ENCODE data around the gene GAN.

Gene GAN

DNA sequence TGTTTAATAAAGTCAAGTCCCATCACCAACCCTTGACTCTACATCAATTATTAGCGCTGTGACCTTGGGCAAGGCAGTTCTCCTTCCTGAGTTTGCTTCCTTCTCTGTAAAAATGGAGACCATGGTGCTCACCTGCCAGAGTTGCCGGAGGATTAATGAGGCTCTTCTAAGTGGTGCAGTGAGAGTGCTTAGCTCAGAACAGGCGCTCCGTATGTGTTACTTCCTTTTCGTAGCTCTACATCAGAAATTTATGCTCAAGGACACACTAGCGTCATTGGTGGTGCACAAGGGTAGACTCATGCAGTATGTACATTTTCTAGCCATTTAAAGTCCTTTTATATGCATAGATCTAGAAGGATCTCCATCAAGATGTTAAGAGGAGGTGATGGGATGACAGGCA is 112.5 kb downstream of the GAN start:
- no peaks in the 10 kb centered on the region for H3K36me3 ChIP-seq (replicated peaks; ENCODE audit: insufficient read depth, low read length)
- H3K79me2 ChIP-seq (ENCODE audit: low read length): no peaks in the 10 kb centered on the region
- no peak overlapping the region for H2AFZ ChIP-seq (ENCODE audit: low read length)
- H3K9me3 ChIP-seq (replicated peaks; ENCODE audit: insufficient read depth, low read length): no peaks in the 10 kb centered on the region
- no peaks in the 10 kb centered on the region for H3K9me2 ChIP-seq (replicated peaks; ENCODE audit: insufficient read depth, low read length)
- no peak overlapping the region for H3K9ac ChIP-seq (ENCODE audit: low read length)
- no peak overlapping the region for H3K27ac ChIP-seq (ENCODE audit: low read length)
- no peaks in the 10 kb centered on the region for H4K20me1 ChIP-seq (ENCODE audit: insufficient read depth, low read length)
- TF ChIP-seq, protein P1, sequence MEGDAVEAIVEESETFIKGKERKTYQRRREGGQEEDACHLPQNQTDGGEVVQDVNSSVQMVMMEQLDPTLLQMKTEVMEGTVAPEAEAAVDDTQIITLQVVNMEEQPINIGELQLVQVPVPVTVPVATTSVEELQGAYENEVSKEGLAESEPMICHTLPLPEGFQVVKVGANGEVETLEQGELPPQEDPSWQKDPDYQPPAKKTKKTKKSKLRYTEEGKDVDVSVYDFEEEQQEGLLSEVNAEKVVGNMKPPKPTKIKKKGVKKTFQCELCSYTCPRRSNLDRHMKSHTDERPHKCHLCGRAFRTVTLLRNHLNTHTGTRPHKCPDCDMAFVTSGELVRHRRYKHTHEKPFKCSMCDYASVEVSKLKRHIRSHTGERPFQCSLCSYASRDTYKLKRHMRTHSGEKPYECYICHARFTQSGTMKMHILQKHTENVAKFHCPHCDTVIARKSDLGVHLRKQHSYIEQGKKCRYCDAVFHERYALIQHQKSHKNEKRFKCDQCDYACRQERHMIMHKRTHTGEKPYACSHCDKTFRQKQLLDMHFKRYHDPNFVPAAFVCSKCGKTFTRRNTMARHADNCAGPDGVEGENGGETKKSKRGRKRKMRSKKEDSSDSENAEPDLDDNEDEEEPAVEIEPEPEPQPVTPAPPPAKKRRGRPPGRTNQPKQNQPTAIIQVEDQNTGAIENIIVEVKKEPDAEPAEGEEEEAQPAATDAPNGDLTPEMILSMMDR (IDR thresholded peaks at IDR 0.05; ENCODE audit: low read length): no peak
- TF ChIP-seq EZH2phosphoT487 (IDR thresholded peaks at IDR 0.05; ENCODE audit: low read length): no peak
- TF ChIP-seq EZH2 (optimal IDR thresholded peaks at IDR 0.05; ENCODE audit: low read depth, low read length): no peak
- no peaks in the 10 kb centered on the region for H3K27me3 ChIP-seq (replicated peaks; ENCODE audit: insufficient read depth, low read length)
- peaks cover 19% of the 10 kb centered on the region for H3K4me1 ChIP-seq (ENCODE audit: low read length)
- no peak overlapping the region for H3K4me3 ChIP-seq (ENCODE audit: low read length)
- DNase-seq: no peak
- H3F3A ChIP-seq (ENCODE audit: insufficient read depth, low read length): peaks cover 13% of the 10 kb centered on the region
- no peak overlapping the region for H3K4me2 ChIP-seq (ENCODE audit: low read depth, low read length)

DNA sequence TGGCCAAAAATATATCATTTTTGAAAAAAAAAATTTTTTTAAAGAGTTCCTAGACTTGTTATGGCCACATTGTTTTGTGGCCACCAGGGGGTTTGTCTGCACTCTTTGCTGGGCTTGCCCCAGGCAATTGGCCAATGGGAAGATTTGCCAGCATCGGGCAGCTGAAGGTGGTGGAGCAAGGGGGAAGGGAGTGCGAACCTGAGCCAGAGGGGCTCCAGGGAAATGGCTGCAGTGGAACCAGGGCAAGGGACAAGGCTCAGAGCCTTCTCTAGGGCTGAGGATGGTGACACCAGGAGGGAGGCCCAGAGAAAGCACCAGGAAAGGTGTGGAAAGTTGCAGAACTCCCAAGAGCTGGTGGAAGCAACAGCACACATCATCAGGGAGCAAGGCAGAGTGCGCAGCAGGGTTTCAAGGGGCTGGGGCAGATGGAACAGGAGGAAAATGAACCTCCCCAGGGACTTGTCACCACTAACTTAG is 114.3 kb downstream of the GAN start:
- Histone ChIP-seq H2AFZ (ENCODE audit: low read length) (no peak overlapping the region), H3K79me2 (ENCODE audit: low read length) (no peaks in the 10 kb centered on the region), H3K4me2 (ENCODE audit: low read depth, low read length) (no peak overlapping the region), H3K27ac (ENCODE audit: low read length) (no peak overlapping the region), H3K4me3 (ENCODE audit: low read length) (no peak overlapping the region), H3K9ac (ENCODE audit: low read length) (no peak overlapping the region), H3F3A (ENCODE audit: insufficient read depth, low read length) (peaks cover 24% of the 10 kb centered on the region), H3K9me3 (replicated peaks; ENCODE audit: insufficient read depth, low read length) (no peaks in the 10 kb centered on the region), H3K36me3 (replicated peaks; ENCODE audit: insufficient read depth, low read length) (no peaks in the 10 kb centered on the region), H4K20me1 (ENCODE audit: insufficient read depth, low read length) (no peaks in the 10 kb centered on the region), H3K4me1 (ENCODE audit: low read length) (peaks cover 27% of the 10 kb centered on the region), H3K27me3 (replicated peaks; ENCODE audit: insufficient read depth, low read length) (no peaks in the 10 kb centered on the region), H3K9me2 (replicated peaks; ENCODE audit: insufficient read depth, low read length) (no peaks in the 10 kb centered on the region)
- no peak for TF ChIP-seq EZH2phosphoT487 (IDR thresholded peaks at IDR 0.05; ENCODE audit: low read length)
- TF ChIP-seq, protein P1 (IDR thresholded peaks at IDR 0.05; ENCODE audit: low read length): peak; percentile 27
- no peak for DNase-seq

DNA sequence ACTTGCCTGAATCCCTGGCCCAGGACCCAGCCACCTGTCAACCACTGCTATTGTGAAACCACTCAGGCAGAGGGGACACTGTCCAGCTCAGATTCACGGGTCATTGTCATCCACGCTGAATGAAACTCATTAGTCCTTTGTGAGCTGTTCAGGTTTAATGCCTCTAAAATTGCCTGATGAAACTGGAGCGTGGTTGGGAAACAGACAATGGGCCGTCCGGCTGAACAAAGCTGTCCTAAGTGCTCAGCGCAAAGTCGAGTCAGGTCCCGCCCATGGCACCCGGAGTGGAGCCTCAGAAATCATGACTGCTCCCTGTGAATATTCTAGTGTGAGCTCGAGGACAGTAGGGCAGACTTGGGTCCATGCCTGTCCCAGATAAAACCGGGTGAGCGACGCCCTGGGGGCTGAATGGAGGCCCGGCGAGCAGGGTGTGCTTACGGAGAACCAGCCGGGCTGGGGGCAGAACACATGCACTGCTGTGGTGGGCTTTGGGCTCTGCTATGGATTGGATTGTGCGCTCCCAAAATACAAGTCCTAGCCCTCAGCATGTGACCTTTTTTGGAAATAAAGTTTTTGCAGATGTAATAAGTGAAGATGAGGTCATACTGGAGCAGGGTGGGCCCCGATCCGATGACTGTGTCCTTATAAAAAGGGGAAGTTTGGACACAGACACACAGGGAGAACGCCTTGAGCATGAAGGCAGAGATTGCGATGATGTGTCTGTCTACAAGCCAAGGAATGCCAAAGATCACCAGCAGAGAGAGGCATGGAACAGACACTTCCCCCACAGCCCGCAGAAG is 117.0 kb downstream of the GAN start:
- H3K27ac ChIP-seq (ENCODE audit: low read length): peak overlapping the region; percentile 96; the same call in 1 of the 2 replicates
- H4K20me1 ChIP-seq (ENCODE audit: insufficient read depth, low read length): no peaks in the 10 kb centered on the region
- peak overlapping the region; percentile 10; the same call in 1 of the 2 replicates for H3K4me2 ChIP-seq (ENCODE audit: low read depth, low read length)
- H3K9ac ChIP-seq (ENCODE audit: low read length): peak overlapping the region; percentile 6; the same call in 1 of the 2 replicates
- H3K9me3 ChIP-seq (replicated peaks; ENCODE audit: insufficient read depth, low read length): no peaks in the 10 kb centered on the region
- peaks cover 24% of the 10 kb centered on the region for H3F3A ChIP-seq (ENCODE audit: insufficient read depth, low read length)
- no peak overlapping the region for H3K4me3 ChIP-seq (ENCODE audit: low read length)
- H3K36me3 ChIP-seq (replicated peaks; ENCODE audit: insufficient read depth, low read length): no peaks in the 10 kb centered on the region
- no peak for DNase-seq
- H3K79me2 ChIP-seq (ENCODE audit: low read length): no peaks in the 10 kb centered on the region
- no peaks in the 10 kb centered on the region for H3K27me3 ChIP-seq (replicated peaks; ENCODE audit: insufficient read depth, low read length)
- TF ChIP-seq, protein P1 (IDR thresholded peaks at IDR 0.05; ENCODE audit: low read length): no peak
- TF ChIP-seq EZH2phosphoT487 (IDR thresholded peaks at IDR 0.05; ENCODE audit: low read length) (no peak), EZH2 (optimal IDR thresholded peaks at IDR 0.05; ENCODE audit: low read depth, low read length) (no peak)
- H3K4me1 ChIP-seq (ENCODE audit: low read length): peaks cover 19% of the 10 kb centered on the region
- H2AFZ ChIP-seq (ENCODE audit: low read length): no peak overlapping the region
- no peaks in the 10 kb centered on the region for H3K9me2 ChIP-seq (replicated peaks; ENCODE audit: insufficient read depth, low read length)

All from MM.1S (cell line).